Measurements from ENCODE around the gene DNAAF8. TPM values are rescaled to one million over a fixed set of nuclear protein-coding genes. Genes with fewer than 3 reads are reported as not detected.

Gene DNAAF8
- total RNA-seq, 3 donors from 2014 or later: 0.22 to 1.8 (median 0.98) TPM

- ATAC-seq (no peak), DNase-seq (no peak)
- Histone ChIP-seq H3K4me3 (no peak overlapping the region), H3K4me1 (ENCODE audit: low read depth) (peaks cover 26% of the 10 kb centered on the region), H3K9me3 (no peaks in the 10 kb centered on the region), H3K36me3 (ENCODE audit: low read depth) (peaks cover 4% of the 10 kb centered on the region)
- intact Hi-C loops (cut with DNase I, micrococcal nuclease): no loop called here
- no peak for TF ChIP-seq CTCF (IDR thresholded peaks at IDR 0.05)
Measured at GRCh38 chr16:4696905-4697847, 37.2 kb upstream of the DNAAF8 start.

- peak in 1 of 3 donors; percentile 29 for DNase-seq
- intact Hi-C loops (cut with DNase I, micrococcal nuclease): no loop called here
- Histone ChIP-seq H3K9me3 (no peaks in the 10 kb centered on the region), H3K36me3 (ENCODE audit: low read depth) (peaks cover 4% of the 10 kb centered on the region), H3K4me1 (ENCODE audit: low read depth) (peaks cover 24% of the 10 kb centered on the region), H3K4me3 (no peak overlapping the region)
- no peak for ATAC-seq
- TF ChIP-seq CTCF (IDR thresholded peaks at IDR 0.05): no peak
Measured at GRCh38 chr16:4697848-4698291, 36.5 kb upstream of the DNAAF8 start.

GRCh38 chr16:4698321-4699045 is 35.9 kb upstream of the DNAAF8 start:
- Histone ChIP-seq H3K4me3 (no peak overlapping the region), H3K36me3 (ENCODE audit: low read depth) (peaks cover under 1% of the 10 kb centered on the region), H3K9me3 (no peaks in the 10 kb centered on the region), H3K4me1 (ENCODE audit: low read depth) (peaks cover 25% of the 10 kb centered on the region)
- ATAC-seq: no peak
- TF ChIP-seq CTCF (IDR thresholded peaks at IDR 0.05): no peak
- intact Hi-C loops (cut with DNase I, micrococcal nuclease): no loop called here
- peak in 2 of 3 donors; percentile 30 to 53 for DNase-seq

GRCh38 chr16:4699046-4699556 is 35.2 kb upstream of the DNAAF8 start:
- intact Hi-C loops (cut with DNase I, micrococcal nuclease): no loop called here
- Histone ChIP-seq H3K36me3 (ENCODE audit: low read depth) (no peaks in the 10 kb centered on the region), H3K4me3 (no peak overlapping the region), H3K4me1 (ENCODE audit: low read depth) (peaks cover 25% of the 10 kb centered on the region), H3K9me3 (no peaks in the 10 kb centered on the region)
- ATAC-seq (no peak), DNase-seq (peak in 1 of 3 donors; percentile 1)
- TF ChIP-seq CTCF (IDR thresholded peaks at IDR 0.05): no peak

GRCh38 chr16:4700380-4700996 is 33.8 kb upstream of the DNAAF8 start:
- DNase-seq (peak in 1 of 3 donors; percentile 40), ATAC-seq (no peak)
- peaks cover 17% of the 10 kb centered on the region for H3K4me1 ChIP-seq (ENCODE audit: low read depth)
- intact Hi-C loops (cut with DNase I, micrococcal nuclease): no loop called here
- H3K36me3 ChIP-seq (ENCODE audit: low read depth): no peaks in the 10 kb centered on the region
- H3K4me3 ChIP-seq: no peak overlapping the region
- no peaks in the 10 kb centered on the region for H3K9me3 ChIP-seq
- TF ChIP-seq CTCF (IDR thresholded peaks at IDR 0.05): no peak
